HG02571 (cell line): Measurements from ENCODE around the gene ANKRD6.

ENCODE experiments used
- ATAC-seq: cut with Tn5 transposase; IDR thresholded peaks from one replicate; pipeline ENCODE4 v1.9.1; 2021; ENCODE audit warnings: mild to moderate bottlenecking, moderate library complexity; ENCODE audit not compliant: unreplicated experiment

The ANKRD6 gene

DNA sequence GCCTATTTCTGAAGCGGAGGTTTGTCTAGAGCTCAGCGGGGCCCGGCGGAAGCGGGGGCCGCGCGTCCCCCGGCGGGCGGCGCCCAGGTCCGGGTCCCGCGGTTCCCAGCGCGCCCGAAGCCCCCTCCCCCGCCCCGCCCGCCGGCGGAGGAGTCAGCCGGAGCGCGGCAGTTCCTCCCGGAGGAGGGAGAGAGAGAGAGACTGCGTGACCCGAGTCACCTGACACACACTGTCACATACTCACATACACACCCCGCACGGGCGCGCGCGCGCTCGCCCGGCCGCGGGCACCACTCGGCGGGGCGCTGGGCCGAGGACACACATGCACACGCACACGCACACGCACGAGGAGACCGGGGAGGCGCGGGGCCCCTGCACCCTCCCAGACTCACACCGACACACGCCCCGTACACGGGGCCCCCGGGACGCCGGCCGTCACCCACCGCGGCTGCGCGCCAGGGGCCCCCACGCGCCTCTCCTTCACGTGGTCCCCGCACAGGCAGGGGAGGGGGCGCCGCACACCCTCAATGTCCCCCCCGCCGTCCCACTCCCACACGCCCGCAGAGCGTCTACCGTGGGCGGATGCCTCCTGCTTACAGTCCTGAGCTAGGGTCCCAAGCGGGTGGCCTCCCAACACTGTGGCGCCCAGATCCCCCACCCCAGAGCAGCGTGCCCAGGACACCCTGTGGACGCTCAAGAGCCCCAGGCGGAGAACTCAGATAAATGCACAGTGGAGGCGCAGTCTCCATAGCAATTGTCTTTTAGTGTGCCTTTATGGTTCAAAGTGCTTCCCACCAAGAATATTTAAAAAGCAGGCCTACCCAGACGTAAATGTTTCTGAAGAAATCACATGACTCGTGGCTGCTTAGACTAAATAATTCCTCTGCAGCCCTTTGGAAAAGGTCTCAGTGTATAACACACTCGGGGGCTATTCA, 20.6 kb upstream of the ANKRD6 start, which contains the start of gene RRAGD:
Gene RRAGD (minus strand): TSS at position 203 of the 935 bp plus-strand sequence. CDS start 280 bp downstream, outside the sequence.
- ATAC-seq = peak; percentile 69

DNA sequence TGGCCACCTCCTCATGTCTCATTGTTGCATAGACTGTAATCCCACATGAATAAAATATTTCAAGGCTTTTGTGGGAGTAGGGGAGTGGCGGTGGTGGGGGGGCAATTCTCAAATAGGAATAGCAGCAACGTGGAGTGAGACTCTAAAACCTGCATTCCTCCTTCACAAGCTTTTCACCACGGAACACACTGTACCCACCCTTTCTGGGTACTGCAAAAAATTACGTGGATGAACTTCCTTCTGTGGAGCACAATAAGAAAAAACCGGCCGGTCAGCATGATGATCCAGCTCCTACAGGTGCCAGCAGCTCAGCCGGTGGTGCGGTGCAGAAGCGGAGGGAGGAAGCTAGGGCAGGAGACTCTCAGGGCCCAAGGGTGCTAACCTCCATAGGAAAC, 19.9 kb upstream of the ANKRD6 start:
- no peak for ATAC-seq

DNA sequence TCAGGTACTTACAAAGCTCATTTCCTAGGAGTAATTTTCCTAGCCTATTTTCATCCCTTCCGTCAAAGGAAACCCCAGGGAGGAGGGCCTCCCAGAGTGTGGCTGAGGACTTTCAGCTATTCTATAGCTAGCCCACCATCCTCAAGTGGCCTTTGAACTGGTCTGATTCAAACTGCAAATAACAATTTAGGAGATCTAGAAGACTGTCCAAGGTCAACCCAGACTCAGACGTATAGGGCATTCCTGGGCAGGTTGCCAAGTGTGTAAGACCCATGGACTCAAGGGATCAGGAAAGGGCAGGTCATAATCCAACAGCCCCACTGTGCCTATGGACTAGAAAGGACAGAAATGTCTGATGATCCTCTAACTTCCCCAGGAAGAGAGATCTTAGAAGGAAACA, 18.7 kb upstream of the ANKRD6 start:
- ATAC-seq = no peak

DNA sequence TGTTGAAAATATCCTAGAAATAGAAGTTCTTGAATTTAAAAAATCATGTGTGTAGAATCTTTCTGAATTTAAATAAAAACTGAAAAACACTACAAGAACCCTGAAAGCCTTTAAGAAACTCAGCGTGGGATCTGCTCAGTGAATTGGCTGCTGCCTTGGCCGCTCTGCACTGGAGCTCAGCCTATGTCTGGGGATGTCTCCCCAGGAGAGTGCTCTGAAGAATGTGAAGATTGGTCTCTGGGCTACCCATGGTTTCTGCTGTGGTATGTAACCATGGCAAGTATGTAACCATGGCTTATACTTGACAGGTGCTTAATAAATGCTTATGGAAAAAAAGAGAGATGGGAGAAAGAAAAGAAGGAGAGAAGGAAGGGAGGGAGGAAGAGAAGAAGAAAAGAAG, 17.8 kb upstream of the ANKRD6 start:
- ATAC-seq = no peak

DNA sequence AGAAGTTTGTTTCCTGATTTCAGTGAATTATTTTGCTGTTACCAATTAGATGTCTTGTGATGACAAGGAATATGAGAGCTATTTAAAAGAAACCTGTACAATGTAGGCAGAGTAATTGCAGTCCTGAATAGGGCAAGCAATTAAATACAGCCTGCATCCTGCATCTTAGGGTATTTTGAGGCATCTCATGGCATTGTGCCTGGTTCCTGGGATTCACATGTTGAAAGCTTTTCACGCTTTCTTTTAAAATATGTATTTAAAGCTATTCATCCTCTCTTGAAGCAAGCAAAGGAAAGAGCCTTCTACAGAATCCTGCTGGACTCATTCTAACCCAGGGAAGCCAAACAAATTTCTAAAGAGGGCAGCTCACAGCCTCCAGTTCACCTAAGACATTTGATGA, 16.2 kb upstream of the ANKRD6 start:
- no peak for ATAC-seq

DNA sequence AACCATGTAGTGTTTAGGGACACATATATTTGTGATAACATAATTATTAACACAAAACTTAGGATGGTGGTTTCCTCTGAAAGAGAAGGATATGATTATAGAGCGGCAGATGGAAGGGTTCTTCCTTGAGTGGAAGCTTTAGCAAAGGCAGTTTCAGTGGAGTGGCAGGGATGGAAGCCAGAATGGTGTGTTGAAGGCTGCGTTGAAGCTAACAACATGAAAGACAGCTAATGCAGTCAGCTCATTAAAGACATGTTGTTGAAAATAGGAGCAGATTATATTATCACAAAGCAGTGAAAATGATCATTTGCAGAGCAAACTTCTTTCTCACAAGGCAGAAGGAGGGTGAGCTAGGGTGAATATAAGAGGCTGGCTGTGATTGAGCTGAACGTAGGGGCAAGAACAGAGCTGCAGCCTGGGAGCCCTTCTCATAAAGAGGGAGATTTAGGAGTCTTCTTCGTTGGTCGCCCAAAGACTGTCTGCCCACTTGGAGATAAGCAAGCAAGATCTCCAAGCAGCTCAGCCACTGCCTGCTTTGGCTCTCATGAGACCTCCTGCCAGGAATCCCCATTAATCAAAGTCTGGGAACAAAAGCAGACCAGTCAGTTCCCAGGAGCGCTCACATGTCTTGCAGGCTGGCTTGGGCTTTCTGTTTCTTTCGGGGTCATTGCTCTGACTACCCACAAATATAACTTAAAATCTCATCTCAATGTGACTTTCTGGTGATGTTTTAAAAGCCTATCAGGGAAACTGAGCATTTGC, 2.6 kb upstream of the ANKRD6 start:
- no peak for ATAC-seq

DNA sequence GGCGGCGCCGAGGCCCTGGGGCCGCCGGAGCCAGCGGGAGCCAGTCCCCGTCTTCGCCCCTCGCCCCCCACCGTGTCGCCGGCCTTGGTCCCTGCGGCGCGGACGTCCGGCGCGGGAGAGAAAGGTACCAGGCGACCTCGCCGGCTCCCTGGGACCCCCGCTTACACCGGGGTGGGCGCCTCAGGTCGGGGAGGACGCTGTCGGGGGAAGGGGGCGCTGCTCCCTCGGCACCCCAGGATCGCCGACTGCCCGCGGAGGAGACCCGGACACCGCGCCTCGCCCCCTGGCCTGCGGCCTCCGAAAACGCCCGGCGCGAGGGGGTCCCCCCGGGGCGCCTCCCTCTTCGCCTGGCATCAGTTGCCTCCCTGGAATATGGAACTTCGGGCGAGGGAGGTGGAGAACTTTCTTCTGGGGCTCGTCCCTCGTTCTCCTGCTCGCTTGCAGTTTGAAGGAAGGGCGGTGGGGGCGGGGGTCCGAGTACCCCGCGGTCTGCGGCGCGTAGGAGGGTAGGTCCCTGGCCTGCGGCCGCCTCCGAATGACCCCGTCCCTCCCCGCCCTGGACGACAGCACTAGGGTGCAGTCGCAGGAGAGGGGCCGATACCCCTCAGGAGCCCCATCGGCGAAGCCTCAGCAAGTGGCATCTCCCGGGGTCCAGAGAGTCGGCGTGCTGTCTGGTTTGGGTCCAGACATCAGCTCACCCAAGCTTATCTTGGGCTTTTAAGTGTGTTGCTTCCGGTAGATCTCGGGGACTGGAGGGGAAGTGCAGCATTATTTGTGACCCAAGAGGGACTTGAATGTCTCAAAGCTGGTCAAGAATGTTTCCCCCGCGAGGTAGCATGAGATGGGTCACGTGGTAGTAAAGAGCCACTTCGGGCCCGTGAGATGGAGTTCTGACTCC, 549 bp downstream of the ANKRD6 start:
- no peak for ATAC-seq

DNA sequence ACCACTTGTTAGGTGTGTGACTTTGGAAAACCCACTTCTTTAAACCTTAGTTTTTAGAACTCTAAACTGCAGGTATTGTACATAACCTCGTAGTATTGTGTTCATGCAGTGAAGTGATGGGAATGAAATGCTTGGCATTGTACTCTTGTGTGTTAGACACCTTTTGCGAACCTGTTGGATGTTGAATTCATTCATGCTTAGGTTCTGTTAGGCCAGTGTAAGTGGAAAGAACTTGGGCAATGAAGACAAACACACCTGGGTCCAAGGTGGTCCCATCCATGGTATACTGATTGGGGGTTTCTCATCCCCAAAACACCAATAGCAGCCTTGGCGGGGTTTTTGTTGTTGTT, 1.2 kb downstream of the ANKRD6 start:
- ATAC-seq = no peak

DNA sequence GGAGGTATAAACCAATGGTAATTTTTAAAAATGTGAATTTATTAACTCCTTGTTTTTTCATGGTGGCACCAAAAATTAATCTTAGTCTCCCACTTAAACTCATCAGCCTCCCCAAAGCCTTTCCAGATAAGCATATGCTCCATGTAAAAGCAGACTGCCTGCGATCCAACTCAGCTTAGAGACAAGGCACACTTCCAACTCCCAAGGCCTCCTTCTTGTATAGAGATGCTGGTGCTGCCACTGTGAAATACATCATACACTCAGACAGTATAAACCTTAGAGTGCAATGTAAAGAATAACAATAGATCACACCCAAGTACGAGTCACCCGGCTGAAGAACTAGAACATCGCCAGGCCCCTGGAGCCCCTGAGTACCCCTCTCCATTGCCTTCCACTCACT, 2.0 kb downstream of the ANKRD6 start:
- ATAC-seq = no peak

DNA sequence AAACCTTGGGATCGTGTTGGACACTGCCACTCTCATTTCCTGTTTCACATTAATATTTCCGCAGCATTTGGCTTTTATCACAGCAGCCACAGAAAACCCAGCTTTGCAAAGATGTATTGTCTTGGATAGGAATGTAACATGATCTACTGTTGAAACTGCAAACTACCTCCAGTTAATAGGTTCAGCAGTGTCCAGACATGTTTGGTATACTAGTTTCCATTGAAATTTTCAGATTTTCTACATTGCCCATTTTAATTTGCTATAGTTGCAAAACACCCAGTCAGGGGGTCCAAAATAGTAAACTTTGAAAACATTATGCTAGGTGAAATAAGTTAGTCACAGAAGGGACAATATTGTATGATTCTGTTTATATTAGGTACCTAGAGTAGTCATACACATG, 3.3 kb downstream of the ANKRD6 start:
- ATAC-seq = no peak

DNA sequence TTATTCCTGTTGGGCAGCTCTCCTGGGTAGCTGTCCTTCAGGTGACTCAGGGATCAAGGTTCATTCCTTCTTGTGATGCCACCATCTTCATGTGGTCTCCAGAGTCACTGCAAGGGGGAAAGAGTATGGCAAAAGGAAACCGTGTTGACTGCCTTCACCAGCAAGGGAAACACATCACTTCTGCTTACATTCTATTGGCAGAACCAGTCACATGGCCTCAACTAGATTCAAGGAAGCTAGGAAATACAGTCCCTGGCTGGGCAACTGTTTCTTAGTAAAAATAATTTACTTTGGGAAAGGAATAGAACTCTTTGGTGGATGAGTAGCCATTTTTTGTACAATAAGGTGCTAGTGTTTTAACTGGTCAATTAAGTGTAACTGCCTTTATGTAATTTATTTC, 5.3 kb downstream of the ANKRD6 start:
- ATAC-seq = no peak

DNA sequence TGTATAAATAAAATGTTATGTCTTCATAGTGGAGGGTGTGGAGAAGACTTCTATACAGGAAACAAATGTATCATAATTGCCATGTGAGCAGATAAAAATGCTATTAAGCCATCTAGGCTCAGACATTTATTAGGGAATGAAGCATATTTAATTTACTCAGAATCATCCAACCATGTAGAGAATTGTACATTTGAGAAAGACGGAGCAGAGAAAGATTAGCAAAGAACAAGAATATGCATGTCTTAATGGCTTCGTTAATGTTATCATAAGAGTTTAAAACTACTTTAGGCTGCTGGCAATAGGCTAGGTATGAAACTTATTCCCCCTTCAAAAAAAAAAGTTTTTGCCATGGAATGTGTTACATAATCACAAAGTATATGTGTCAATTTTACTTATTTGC, 6.1 kb downstream of the ANKRD6 start:
- no peak for ATAC-seq

DNA sequence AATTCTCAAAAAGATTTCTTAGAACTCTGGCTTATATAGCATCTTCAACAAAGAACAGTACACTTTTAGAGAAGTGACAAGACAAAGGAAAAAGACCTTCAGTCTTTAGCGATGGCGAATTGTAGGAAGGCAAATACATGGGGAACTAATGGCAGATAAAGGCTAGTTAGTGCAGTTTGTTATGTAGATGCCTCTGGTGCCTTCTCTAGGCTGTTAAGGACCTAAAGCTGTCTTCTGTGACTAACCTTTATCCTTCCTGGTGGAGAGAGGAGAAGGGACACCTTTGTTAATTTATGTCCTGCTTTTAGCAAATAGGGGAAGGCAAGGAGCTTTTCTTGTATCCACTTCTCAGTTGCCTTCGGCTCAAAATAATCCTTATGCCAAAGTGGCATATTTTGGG, 7.2 kb downstream of the ANKRD6 start:
- ATAC-seq = no peak

DNA sequence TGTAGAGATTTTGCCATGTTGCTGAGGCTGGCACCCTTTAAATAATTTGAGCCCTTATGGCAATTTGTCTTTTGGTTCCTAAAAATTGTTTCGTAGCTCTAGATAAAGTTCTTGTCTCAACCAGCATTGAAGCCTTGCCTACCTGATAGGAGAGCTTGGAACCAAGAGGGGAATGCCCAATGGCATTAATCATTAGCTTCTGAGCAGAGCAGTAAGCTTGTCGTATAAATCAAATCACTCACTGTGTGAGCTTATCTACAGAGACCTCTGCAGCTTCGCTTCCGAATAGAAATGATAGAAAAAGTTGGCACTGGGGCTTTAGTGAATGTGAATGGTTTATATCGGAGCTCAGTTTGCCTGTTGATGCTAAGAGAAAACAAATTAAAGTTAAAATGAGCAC, 10.7 kb downstream of the ANKRD6 start:
- no peak for ATAC-seq

DNA sequence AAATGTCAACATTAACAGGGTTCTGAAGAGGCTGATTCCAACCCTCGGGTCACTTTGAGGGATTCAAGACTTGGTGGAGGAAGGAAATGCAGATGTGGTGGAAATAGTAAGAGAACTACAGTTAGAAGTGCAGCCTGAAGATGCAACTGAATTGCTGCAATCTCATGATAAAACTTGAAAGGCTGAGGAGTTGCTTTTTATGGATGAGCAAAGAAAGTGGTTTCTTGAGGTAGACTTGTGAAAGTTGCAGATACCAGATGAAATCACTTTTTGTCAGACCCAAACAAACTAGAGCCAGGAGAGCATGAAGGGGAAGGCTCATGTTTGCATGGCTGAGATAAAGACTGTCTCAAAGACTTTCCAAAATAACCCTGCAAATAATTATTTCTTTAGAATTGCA, 16.2 kb downstream of the ANKRD6 start:
- ATAC-seq = no peak

DNA sequence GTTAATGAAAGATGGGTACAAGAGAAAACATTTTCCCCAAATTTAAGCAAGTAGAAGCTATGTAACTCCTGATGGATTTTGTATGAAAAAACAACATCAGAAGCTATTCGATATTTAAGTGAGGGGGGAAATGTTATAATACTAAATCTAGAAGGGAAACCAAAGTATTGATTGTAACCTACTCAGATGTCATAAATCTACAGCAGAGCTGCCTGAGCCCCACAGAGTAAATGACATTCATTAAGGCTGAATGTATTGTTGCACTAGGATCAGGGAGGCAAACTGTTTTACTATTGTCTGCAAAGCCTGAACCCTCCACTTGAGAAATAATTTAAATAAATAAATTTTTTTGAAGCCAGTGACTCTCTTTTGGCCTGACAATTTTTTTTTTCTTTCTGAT, 19.3 kb downstream of the ANKRD6 start:
- ATAC-seq = no peak

DNA sequence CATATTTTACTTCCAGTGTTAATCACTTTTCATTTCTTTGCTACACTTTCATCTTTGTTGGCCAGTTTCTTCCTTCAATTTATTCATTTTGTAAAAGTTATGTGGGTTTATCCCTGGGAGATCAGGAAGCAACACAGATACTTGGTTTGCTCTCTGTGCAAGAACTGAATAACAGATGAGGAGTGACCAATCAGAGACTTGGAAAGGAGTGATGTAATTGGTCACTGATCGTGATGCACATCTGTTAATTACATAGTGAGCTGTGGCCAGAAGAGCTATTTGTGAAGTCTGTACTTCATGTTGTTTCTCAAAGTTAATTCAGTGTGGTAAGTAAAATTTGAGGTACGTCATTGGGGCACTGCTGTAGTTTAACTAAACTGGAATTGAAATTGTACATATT, 21.3 kb downstream of the ANKRD6 start:
- ATAC-seq = no peak

DNA sequence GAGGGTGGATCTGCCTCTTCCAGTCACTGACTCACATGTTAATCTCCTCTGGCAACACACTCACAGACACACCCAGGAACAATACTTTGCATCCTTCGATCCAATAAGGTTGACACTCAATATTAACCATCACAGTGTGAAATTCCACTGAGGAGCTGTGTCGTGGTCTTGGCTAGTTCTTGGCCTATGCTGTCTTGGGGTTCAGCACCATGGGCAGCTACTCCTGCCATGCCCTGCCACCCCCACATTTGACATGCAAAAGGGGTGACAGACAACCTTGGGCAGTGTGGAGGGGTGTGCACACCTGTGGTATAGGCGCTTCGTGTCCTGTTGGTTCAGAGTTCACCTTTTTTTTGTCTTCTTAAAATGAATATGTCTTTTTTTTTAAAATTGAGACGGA, 25.8 kb downstream of the ANKRD6 start:
- no peak for ATAC-seq

DNA sequence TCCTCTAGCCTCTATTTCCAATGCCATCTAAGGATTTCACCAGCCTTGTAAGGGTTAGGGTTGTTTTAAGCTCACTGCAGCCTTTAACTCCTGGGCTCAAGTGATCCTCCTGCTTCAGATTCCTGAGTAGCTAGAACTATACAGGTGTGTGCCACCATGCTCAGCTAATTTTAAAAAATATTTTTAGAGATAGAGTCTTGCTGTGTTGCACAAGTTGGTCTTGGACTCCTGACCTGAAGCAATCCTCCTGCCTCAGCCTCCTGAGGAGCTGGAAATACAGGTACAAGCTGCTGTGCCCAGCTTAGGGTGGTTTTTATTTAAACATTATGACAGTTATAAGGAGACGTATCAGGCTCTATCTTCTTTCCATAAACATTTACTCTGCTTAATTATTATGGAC, 26.5 kb downstream of the ANKRD6 start:
- ATAC-seq = no peak

DNA sequence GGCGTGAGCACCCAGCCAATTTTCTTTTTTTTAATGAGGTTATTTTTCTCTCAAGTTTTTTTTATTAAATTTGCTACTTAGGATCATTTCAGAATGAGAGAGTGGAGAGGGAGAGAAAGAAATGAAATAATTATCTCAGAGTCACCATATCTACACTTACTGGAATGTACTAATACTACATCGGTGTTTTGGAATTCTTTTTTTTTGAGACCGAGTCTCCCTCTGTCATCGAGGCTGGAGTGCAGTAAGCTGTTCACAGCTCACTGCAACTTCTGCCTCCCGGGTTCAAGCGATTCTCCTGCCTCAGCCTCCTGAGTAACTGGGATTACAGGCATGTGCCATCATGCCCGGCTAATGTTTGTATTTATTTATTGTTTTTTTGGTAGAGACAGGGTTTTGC, 27.8 kb downstream of the ANKRD6 start:
- no peak for ATAC-seq

DNA sequence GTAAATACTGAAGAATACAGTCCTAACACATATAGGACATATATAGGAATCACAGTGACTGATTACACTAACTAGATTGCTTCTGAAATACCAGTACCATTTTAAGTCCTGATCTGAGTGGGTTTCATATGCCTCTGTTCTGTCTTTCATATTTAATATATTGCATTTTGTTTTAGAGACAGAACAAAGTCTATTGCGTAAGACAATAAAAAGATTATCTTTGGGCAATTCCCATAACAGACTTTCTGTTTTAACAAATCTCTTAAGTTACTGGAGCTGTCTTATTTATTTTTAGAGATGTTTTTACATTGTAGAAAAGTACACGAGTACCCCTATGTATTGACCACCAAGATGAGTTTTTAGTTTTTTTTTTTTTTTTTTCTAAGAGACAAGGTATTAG, 29.6 kb downstream of the ANKRD6 start:
- ATAC-seq = no peak
